KMS-11 (cell line): ENCODE data around the gene POM121L2.

Source experiments
- H2AFZ ChIP-seq: fragments of 200-600 bp; sonication (generic); 2 replicates; pipeline ENCODE4 v1.6.1; 2016; ENCODE audit warnings: antibody characterized with exemption, mixed run types, low read depth
- H3K27ac ChIP-seq: fragments of 200-600 bp; sonication (generic); 2 replicates; pipeline ENCODE4 v1.6.1; 2016; ENCODE audit warnings: mild to moderate bottlenecking, mixed run types
- H3K27me3 ChIP-seq: fragments of 200-600 bp; sonication (generic); 2 replicates; pipeline ENCODE4 v1.6.1; 2017; ENCODE audit warnings: mild to moderate bottlenecking, low read depth, mixed run types, moderate library complexity; ENCODE audit not compliant: insufficient read depth
- H3K36me3 ChIP-seq: fragments of 200-600 bp; sonication (generic); 2 replicates; pipeline ENCODE4 v1.6.1; 2017; ENCODE audit warnings: mild to moderate bottlenecking, mixed run types; ENCODE audit not compliant: insufficient read depth
- H3K4me1 ChIP-seq: fragments of 200-600 bp; sonication (generic); 2 replicates; pipeline ENCODE4 v1.6.1; 2016; ENCODE audit warnings: mild to moderate bottlenecking, low read depth, mixed run types; ENCODE audit not compliant: poor library complexity, severe bottlenecking
- H3K4me2 ChIP-seq: fragments of 200-600 bp; sonication (generic); 2 replicates; pipeline ENCODE4 v1.7.0; 2016; ENCODE audit warnings: mild to moderate bottlenecking, mixed run types
- H3K4me3 ChIP-seq: fragments of 200-600 bp; sonication (generic); IDR thresholded peaks from 2 replicates; pipeline ENCODE4 v1.6.1; 2017; ENCODE audit warnings: low read depth, low read length, mixed read lengths; ENCODE audit not compliant: insufficient read depth
- H3K79me2 ChIP-seq: fragments of 200-600 bp; sonication (generic); 2 replicates; pipeline ENCODE4 v1.6.1; 2016; ENCODE audit warnings: low read depth, mixed run types; ENCODE audit not compliant: insufficient read depth
- H3K9ac ChIP-seq: fragments of 200-600 bp; sonication (generic); 2 replicates; pipeline ENCODE4 v1.6.1; 2016; ENCODE audit warnings: mild to moderate bottlenecking, mixed run types
- H4K20me1 ChIP-seq: fragments of 200-600 bp; sonication (generic); 2 replicates; pipeline ENCODE4 v1.6.1; 2016; ENCODE audit warnings: mild to moderate bottlenecking, mixed run types; ENCODE audit not compliant: insufficient read depth
- TF ChIP-seq, protein P1 (sequence below): fragments of 200-600 bp; sonication (generic); conservative IDR thresholded peaks from 2 replicates; pipeline ENCODE4 v1.6.1; 2017; ENCODE audit warnings: low read depth, mild to moderate bottlenecking, antibody characterized with exemption, low read length, moderate library complexity, mixed read lengths

The POM121L2 gene

DNA sequence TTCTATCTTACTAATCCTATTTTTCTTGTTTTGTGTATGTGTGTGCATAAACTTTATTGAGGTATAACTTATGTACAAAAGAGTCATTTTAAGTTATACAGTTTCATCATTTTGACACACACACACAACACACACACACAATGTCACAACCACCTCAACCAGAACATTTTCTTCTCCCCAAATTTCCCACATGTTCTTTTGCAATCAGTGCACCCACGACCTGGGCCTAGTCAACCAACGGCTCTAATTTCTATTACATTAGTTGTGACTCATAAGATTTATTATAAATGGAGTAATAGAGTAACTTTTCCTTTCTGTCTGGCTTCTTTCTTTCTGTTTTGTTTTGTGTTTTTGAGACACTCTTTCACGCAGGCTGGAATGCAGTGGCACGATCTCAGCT lies 9.8 kb upstream of the POM121L2 start:
- Histone ChIP-seq H3K4me1 (no peaks in the 10 kb centered on the region), H4K20me1 (no peaks in the 10 kb centered on the region), H3K4me3 (no peak overlapping the region), H3K27me3 (no peaks in the 10 kb centered on the region), H3K9ac (no peak overlapping the region), H3K27ac (no peak overlapping the region), H3K79me2 (no peaks in the 10 kb centered on the region), H2AFZ (no peak overlapping the region), H3K4me2 (no peak overlapping the region), H3K36me3 (no peaks in the 10 kb centered on the region)
- TF ChIP-seq, protein P1, sequence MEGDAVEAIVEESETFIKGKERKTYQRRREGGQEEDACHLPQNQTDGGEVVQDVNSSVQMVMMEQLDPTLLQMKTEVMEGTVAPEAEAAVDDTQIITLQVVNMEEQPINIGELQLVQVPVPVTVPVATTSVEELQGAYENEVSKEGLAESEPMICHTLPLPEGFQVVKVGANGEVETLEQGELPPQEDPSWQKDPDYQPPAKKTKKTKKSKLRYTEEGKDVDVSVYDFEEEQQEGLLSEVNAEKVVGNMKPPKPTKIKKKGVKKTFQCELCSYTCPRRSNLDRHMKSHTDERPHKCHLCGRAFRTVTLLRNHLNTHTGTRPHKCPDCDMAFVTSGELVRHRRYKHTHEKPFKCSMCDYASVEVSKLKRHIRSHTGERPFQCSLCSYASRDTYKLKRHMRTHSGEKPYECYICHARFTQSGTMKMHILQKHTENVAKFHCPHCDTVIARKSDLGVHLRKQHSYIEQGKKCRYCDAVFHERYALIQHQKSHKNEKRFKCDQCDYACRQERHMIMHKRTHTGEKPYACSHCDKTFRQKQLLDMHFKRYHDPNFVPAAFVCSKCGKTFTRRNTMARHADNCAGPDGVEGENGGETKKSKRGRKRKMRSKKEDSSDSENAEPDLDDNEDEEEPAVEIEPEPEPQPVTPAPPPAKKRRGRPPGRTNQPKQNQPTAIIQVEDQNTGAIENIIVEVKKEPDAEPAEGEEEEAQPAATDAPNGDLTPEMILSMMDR: no peak

DNA sequence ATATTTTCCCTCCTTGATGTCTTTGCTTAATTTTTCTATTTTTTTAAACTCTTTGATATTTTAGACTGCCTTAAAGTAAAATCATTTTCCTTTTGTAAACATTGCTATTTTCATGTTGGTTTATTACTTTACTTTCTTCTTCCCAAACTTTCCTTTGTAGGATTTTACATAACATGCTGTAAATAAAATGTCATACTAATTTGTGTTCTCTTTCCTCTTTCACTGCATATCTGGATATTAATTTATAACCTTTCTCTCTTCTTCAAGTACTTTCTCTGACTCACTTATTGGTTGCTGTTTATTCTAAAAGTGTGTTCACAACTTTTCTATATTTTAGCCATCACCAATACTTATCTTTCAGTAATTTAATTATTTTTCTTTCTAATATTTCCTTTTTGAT lies 9.3 kb upstream of the POM121L2 start:
- Histone ChIP-seq H3K36me3 (no peaks in the 10 kb centered on the region), H3K4me2 (no peak overlapping the region), H3K9ac (no peak overlapping the region), H3K4me1 (no peaks in the 10 kb centered on the region), H4K20me1 (no peaks in the 10 kb centered on the region), H3K4me3 (no peak overlapping the region), H3K27ac (no peak overlapping the region), H3K79me2 (no peaks in the 10 kb centered on the region), H3K27me3 (no peaks in the 10 kb centered on the region), H2AFZ (no peak overlapping the region)
- TF ChIP-seq, protein P1: no peak

DNA sequence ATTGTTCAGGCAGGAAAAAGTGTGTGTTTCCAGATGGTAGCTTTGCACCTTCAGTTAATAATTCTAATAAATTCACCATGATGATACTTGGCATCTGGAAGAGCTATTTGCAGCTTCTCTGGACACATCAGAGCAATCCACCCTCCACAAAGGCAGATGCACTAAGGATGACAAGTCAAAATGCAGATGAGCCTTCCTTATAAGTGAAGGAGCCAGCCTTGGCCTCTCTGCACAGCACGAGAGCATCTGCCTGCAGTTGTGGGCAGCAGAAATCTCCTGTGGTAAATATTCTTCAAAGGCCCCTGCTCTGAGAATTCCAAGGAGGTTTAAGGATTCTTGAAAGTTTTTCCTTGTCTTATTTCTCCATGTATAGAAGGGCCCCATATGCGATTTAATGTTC lies 6.9 kb upstream of the POM121L2 start:
- Histone ChIP-seq H3K4me1 (no peaks in the 10 kb centered on the region), H3K36me3 (no peaks in the 10 kb centered on the region), H3K79me2 (no peaks in the 10 kb centered on the region), H3K9ac (no peak overlapping the region), H2AFZ (no peak overlapping the region), H4K20me1 (no peaks in the 10 kb centered on the region), H3K4me3 (no peak overlapping the region), H3K27me3 (no peaks in the 10 kb centered on the region; the same call in 1 of the 2 replicates), H3K4me2 (no peak overlapping the region), H3K27ac (no peak overlapping the region)
- TF ChIP-seq, protein P1: no peak

DNA sequence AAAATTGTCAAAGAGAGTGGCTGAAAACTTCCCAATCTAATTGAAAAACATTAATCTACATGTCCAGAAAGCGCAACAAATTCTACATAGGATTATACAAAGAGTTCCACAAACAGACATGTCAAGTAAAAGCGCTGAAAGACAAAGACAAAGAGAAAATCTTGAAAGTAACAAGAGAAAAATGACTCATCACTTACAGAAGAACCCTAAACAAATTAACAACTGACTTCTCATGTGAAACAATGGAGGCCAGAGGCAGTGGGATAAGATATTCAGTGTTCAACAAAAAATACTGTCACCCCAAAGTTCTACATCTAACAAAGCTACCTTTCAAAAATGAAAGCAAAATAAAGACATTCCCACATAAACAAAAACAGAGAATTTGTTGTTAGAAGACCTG lies 2.0 kb upstream of the POM121L2 start:
- Histone ChIP-seq H3K4me1 (no peaks in the 10 kb centered on the region), H4K20me1 (no peaks in the 10 kb centered on the region), H3K4me3 (no peak overlapping the region), H3K9ac (no peak overlapping the region), H3K27me3 (no peaks in the 10 kb centered on the region; the same call in 1 of the 2 replicates), H2AFZ (no peak overlapping the region), H3K4me2 (no peak overlapping the region), H3K27ac (no peak overlapping the region), H3K36me3 (no peaks in the 10 kb centered on the region), H3K79me2 (no peaks in the 10 kb centered on the region)
- TF ChIP-seq, protein P1: no peak
